ENCODE data around the gene ITIH1.

DNA sequence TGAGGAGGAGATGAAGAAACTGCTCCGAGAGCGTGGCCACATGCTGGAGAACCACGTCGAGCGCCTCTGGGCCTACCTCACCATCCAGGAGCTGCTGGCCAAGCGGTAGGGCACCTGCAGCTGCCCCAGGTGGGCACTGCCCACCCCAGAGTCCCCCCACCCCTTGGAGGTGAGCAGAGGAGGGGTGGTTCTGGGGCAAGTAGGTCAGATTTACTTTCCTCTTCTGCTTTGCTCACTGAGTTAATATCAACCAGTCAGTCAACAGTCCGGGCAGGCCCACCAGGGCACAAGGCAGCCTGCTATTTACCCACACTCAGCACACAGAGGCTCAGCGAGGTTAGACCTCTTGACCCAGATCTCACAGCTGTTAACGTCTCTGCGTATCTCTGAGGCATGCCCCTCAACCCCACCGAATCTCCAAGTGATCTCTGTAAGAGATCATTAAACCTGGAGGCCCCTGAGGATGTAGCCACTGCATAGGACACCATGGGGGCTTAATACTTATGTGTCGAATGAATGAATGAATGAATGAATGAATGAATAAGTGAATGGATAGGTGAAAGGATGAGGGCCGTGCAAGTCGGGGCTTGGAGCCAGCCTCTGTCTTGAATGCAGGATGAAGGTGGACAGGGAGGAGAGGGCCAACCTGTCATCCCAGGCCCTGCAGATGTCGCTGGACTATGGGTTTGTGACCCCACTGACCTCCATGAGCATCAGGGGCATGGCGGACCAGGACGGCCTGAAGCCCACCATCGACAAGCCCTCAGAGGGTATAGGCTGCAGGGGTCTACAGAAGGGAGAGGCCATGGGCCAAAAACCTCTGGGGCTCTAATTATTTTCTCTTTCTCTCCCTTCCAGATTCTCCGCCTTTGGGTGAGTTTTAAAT, 9.2 kb downstream of the ITIH1 start:
- TF ChIP-seq, protein P1, sequence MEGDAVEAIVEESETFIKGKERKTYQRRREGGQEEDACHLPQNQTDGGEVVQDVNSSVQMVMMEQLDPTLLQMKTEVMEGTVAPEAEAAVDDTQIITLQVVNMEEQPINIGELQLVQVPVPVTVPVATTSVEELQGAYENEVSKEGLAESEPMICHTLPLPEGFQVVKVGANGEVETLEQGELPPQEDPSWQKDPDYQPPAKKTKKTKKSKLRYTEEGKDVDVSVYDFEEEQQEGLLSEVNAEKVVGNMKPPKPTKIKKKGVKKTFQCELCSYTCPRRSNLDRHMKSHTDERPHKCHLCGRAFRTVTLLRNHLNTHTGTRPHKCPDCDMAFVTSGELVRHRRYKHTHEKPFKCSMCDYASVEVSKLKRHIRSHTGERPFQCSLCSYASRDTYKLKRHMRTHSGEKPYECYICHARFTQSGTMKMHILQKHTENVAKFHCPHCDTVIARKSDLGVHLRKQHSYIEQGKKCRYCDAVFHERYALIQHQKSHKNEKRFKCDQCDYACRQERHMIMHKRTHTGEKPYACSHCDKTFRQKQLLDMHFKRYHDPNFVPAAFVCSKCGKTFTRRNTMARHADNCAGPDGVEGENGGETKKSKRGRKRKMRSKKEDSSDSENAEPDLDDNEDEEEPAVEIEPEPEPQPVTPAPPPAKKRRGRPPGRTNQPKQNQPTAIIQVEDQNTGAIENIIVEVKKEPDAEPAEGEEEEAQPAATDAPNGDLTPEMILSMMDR (conservative IDR thresholded peaks at IDR 0.05): no peak
- TF ChIP-seq ZFX (IDR thresholded peaks at IDR 0.05): no peak
